Hepatocyte (in vitro differentiated cells): ENCODE data around the gene SELENOK.

Experiments used
- EZH2 ChIP-seq: fragments of 200-600 bp; sonication (generic); IDR thresholded peaks from 2 replicates; pipeline ENCODE4 v1.6.1; 2016; ENCODE audit warnings: antibody characterized with exemption, mild to moderate bottlenecking, borderline replicate concordance
- TF ChIP-seq, protein P1 (sequence below): fragments of 200-600 bp; sonication (generic); IDR thresholded peaks from 2 replicates; pipeline ENCODE4 v1.5.1; 2016; ENCODE audit warnings: antibody characterized with exemption, mild to moderate bottlenecking; ENCODE audit not compliant: poor library complexity

DNA sequence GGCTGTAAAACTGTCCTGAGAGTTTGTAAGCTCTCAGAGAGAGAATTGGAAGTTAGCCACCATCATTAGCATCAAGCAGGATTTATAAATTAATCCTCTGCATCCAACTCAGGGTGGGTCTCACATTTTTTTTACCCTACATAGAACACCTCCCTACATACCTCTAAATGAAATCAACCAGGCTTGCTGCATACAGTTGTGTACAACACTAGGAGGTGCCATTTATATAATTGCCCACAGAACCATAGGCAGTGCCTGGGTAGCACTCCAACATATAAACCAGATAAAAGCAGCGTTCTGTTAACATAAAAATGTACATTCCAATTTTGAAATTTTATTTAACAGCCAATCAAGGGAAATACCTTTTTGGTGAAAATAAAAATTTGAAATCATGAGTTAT lies 48.2 kb upstream of the SELENOK start:
- TF ChIP-seq, protein P1, sequence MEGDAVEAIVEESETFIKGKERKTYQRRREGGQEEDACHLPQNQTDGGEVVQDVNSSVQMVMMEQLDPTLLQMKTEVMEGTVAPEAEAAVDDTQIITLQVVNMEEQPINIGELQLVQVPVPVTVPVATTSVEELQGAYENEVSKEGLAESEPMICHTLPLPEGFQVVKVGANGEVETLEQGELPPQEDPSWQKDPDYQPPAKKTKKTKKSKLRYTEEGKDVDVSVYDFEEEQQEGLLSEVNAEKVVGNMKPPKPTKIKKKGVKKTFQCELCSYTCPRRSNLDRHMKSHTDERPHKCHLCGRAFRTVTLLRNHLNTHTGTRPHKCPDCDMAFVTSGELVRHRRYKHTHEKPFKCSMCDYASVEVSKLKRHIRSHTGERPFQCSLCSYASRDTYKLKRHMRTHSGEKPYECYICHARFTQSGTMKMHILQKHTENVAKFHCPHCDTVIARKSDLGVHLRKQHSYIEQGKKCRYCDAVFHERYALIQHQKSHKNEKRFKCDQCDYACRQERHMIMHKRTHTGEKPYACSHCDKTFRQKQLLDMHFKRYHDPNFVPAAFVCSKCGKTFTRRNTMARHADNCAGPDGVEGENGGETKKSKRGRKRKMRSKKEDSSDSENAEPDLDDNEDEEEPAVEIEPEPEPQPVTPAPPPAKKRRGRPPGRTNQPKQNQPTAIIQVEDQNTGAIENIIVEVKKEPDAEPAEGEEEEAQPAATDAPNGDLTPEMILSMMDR: no peak
- no peak for TF ChIP-seq EZH2
